GM19324 (cell line): ENCODE data around the gene CXorf51B.
"Not testable (repeated sequence)": the region's sequence is repeated elsewhere in the genome, so short reads cannot be mapped to it uniquely, and the experiment has no call there.

Experiments used
- ATAC-seq: cut with Tn5 transposase; IDR thresholded peaks from one replicate; pipeline ENCODE4 v1.9.1; 2021; ENCODE audit warnings: mild to moderate bottlenecking, moderate library complexity; ENCODE audit not compliant: unreplicated experiment, low FRiP score

Gene CXorf51B

DNA sequence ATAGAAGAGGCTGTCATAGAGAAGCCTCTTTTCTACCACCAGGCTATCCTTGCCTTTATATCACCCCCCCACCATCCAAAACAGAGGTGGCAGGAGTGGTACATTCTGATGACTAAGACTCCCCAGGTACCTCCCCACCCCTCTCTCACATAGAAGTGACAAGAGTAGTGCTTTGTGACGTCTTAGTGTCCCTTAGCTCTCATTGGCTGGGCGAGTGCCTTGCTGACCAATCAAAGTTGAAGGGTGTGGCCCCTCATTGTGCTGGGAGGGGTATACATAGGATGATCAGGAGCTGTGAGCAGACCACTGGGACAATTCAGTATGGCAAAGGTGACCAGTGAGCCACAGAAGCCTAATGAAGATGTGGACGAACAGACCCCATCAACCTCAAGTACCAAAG lies at the start of gene CXorf51B:
TSS of gene CXorf51B (plus strand) at position 301 of the 400 bp plus-strand sequence. CDS start at position 322, 21 bp downstream.
- not testable (repeated sequence) for ATAC-seq

DNA sequence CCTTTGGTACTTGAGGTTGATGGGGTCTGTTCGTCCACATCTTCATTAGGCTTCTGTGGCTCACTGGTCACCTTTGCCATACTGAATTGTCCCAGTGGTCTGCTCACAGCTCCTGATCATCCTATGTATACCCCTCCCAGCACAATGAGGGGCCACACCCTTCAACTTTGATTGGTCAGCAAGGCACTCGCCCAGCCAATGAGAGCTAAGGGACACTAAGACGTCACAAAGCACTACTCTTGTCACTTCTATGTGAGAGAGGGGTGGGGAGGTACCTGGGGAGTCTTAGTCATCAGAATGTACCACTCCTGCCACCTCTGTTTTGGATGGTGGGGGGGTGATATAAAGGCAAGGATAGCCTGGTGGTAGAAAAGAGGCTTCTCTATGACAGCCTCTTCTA lies 5.1 kb downstream of the CXorf51B start, which contains the start of gene CXorf51A:
TSS of gene CXorf51A (minus strand) at position 101 of the 400 bp plus-strand sequence. CDS start at position 80, 21 bp downstream.
- ATAC-seq: not testable (repeated sequence)

DNA sequence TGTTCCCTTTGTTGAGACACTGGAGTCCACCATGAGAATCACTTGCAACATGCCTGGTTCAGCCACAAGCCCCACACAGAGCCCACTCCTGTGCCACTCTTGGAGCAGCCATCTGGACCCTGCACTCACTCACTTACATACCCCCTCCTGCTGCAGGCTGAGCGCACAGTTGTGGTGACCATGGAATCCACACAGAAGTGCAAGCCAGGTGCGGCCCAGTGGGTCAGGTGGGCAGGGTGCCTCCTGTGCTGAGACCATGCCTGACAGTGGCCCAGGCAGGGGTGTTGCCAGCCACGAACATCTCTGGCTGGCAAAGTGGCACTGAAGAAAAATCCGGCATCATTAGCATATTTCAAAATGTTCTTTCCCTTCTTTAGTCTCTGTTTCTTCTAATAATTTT lies 22.4 kb downstream of the CXorf51B start:
- no peak for ATAC-seq

DNA sequence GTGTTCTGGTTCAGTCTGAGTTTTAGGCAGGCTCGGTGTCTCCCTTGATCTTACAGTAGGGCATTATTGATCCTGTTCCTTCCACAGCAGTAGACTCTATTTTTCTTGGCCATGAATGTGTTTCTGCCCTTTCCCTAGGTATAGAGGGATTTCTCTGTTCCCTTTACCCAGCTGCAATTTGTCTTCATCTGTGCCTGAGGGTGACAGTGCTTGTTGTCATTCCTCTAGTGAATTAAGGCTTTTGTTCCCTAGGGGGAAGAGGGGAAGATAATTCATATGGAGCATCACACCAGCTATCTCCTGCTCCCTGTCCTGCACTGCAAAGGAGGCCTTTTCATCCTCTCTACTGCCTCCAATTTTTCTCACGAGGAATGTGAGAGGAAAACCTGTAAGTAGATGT lies 44.7 kb downstream of the CXorf51B start:
- ATAC-seq: no peak
